NCI-H2029 treated with DMSO at 0.1 percent for 48 hours (cell line): ENCODE results near the gene VPS51.

Source experiments
- DNase-seq: peaks from one replicate; lab custom pipeline; 2025; lab: John Stamatoyannopoulos, UW

The VPS51 gene

DNA sequence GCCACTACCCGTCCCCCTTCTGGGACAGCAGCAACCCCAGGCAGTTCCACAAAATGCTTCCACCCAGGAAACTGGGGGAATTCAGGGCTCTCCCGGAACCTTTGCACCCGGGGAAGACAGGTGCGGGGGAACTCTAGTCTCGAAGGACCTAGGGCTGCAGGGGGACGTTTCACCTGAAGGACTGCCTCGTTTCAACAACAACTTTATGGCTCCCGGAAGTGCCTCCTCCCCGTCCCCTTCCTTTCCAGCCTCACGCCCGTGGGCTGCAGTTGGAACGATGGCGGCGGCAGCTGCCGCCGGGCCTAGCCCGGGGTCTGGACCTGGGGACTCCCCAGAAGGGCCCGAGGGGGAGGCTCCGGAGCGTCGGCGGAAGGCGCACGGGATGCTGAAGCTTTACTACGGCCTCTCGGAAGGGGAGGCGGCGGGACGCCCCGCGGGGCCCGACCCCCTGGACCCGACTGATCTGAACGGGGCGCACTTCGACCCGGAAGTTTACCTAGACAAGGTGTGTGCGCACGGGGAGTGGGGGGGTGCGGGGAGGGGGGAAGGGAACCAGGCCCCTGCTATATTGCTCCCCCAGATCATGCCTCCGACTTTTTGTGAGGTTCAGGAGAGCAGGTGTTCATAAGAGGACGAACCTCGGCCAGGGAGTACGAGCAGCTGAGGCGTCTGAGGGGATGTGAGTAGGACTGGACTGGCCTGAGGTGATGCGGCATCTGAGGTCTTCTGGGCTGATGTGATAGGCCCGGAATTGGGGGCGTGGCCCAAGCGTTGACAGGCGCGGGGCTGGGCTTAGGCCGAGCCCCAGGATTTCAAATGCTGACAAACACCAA lies at the start of gene VPS51:
TSS of gene VPS51 (plus strand) at position 241 of the 833 bp plus-strand sequence. CDS start at position 278, 37 bp downstream.
- peak; percentile 68 for DNase-seq

DNA sequence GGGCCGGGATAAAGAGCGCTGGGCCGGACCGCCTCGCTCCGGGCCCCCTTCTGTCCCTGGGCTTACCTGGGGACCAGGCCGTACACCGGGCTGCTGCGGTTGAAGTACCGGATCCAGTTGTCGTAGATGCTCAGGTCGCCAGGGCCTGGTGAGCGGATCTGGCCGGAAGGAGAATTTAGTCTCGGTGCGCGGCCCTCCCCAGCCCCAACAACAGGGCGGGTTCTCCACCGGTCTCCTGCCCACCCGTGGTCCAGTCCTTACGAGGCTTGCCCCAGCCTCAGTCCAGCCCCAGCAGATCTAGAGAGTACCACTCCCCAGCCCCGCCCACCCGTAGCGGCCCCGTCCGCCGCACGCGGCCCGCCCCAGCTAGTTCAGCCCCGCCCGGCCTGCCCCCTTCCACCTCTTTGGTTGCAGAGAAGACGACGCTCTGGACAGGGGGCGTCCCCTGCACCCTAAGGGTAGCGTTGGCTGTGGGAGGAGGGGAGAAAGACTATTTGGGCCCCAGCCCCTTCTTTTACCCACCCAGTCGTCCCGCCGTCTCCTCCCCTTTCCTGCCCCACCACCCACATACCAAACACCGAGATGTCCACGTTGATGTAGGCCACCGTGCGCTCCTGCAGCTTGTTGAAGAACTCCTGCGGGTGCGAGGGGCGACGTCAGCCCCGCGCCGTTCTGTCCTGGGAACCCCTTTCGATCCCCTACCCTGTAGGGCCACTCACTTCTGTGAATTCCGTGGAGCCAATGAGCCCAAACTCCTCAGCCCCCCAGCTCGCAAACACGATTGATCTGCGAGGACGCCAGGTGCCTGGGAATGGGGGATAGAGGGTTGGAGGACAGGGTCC lies 48.2 kb upstream of the VPS51 start:
- DNase-seq = no peak

DNA sequence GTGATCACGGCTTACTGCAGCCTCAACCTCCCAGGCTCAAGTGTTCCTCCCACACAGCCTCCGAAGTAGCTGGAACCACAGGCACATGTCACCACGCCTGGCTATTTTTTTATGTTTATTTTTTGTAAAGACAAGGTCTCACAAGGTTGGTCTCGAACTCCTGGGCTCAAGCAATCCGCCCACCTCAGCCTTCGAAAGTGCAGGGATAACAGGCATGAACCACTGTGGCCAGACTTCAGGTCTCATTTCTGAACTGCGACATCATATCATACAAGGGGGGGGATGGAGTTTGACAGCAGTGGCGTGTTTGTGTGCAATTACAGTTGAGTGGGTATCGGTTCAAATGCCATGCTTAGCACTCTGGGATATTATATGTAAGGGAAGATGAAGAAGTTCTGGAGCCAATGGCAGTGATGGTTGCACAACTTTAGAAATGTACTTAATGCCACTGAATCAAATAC lies 44.6 kb upstream of the VPS51 start:
- no peak for DNase-seq

DNA sequence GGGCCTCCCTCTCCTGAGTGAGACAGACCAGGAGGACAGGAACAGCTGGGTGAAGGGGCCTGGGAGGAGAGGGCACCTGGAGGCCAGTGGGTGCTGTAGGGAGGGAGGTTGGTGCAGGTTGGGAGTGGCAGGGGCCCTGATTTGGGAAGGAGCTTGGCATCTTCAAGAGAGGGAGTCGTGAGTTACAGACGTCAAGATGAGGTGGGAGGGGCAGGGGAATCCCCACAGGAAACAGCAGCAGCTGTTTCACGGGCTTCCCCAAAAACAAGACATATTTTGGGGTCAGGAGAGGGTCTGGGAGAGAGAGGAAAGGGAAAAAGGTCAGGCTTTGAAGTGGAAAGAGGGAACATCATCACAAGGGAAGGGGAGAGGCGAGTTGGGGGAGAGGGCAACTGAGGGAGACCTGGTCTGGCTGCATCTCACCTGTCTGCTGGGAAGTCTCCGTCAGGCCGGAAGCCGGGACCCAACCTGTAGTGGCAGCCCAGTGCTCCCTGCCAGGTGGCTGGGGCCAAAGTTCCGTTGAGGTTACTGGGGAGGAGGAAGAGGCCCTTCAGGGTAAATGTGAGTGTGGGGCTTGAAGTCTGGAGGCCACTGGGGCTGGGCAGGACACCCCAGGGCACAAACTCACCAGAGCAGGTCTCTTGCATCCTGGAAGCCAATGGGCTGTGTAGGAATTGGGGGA lies 42.0 kb upstream of the VPS51 start:
- DNase-seq = no peak

DNA sequence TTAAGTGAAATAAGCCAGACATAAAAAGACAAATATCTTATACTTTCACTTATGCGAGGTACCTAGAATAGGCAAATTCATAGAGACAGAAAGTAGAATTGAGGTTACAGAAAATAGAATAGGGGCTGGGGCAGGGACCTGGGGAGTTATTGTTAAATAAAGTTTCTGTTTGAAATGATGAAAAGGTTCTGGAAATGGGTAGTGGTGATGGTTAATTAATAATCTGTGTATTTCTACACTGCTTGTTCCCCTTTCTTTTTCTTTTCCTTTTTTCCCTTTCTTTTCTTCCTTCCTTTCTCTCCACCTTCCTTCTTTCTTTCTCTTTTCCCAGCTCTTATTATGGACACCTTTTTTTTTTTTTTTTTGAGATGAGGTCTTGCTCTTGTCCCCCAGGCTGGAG lies 40.5 kb upstream of the VPS51 start:
- no peak for DNase-seq

DNA sequence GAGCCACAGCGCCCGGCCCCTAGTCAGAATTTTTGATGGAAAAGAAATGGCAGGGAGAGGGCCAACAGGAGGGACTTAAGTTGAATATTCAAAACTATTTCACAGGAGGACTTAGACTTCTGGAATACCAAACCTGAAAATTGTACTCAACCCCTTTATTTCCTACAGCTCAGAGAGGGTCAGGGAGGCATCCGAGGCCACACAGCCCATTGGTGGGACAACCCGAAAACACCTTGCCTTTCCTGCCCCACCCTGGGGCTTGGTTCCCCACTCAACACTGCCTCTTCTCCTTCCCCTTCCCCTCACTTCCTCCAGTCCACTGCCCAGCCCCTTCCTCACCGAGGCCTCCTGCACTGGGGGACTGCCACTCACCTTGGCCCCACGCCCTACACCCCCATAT lies 39.0 kb upstream of the VPS51 start:
- DNase-seq = no peak

DNA sequence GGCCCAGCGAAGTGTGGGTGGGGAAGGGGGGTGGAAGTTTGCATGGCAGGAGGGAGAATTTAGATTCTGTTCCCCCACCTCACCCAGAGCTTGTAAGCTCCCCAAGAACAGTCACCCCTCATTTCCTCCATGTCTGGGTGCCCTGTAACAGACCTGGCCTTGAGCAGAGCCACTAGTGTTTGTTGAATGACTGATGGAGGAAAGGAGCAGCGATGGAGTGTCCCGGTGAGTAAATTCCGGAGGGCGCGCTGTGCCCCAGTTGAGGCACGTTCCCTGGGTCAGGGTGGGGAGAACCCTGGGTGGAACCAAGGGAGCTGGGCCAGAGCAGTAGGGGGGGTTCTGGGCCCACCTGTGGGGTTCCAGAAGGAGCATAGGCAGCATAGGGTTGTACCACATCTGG lies 38.5 kb upstream of the VPS51 start:
- DNase-seq = no peak

DNA sequence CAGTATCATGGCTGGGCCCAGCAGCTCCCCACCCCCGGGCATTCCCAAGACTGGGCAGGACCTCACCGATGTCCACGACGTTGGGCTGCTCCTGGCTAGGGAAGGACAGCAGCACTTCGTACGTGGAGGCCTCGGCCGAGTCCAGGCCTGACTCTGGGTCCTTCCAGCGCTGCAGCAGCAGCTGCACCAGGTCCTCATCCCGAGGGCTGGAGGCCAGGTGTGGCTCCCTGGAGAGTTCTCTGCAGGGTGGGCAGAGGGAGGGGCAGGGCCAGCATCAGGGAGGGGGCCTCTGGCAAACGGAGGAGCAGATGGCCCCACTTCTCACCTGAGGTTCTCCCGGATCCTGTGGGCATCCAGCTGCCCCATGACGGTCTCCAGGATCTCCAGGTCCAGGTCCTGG lies 38.0 kb upstream of the VPS51 start:
- DNase-seq = no peak

DNA sequence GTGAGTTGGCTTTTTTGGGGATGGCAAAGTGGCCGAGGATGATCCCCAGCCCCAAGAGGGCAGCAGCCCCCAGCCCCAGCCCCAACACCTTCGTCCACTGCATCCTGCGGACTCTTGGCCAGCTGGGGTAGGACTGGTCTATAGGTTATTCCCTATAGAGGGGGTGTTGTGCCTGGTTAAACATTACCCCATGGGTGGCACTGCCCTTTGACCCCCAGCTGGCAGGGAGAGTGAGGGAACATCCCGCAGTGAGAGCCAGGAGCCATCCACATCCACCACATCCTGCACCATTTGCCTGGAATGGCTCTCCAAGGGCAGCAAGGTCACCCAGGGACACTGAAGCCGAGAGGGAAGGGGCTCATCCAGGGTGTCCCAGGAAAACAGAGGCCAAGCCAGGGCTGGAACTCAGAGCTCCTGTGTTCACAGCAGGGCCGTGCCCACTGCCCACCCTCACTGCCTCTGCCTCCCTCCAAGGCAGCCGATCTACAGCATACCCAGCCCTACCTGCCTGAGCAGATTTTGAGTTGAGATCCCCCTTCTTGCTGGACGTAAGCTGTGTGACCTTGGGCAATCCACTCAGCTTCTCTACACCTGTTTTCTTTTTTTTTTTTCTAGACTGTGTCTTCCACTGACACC lies 37.5 kb upstream of the VPS51 start, which contains the start of gene NAALADL1:
TSS of gene NAALADL1 (minus strand) at position 135 of the 636 bp plus-strand sequence. CDS start at position 103, 32 bp downstream.
- no peak for DNase-seq

DNA sequence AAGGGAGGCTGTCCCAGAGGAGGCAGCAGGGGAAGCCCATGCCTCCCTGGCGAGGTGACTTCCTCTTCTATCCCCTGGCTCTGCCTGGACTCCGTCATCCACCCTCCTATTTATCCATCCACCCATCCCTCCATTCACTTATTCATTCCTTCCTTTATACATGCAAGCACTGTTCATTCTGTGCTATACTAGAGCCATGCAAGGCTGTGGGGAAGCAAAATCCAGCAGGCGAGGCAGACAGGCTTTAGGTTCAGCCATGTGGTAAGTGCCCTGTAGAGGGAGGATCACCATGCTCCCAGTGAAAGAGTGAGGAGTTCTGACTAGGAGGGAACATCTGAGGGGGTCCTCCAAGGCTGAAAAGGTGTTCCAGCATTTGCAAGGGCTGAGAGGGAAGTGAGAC lies 36.5 kb upstream of the VPS51 start:
- no peak for DNase-seq

DNA sequence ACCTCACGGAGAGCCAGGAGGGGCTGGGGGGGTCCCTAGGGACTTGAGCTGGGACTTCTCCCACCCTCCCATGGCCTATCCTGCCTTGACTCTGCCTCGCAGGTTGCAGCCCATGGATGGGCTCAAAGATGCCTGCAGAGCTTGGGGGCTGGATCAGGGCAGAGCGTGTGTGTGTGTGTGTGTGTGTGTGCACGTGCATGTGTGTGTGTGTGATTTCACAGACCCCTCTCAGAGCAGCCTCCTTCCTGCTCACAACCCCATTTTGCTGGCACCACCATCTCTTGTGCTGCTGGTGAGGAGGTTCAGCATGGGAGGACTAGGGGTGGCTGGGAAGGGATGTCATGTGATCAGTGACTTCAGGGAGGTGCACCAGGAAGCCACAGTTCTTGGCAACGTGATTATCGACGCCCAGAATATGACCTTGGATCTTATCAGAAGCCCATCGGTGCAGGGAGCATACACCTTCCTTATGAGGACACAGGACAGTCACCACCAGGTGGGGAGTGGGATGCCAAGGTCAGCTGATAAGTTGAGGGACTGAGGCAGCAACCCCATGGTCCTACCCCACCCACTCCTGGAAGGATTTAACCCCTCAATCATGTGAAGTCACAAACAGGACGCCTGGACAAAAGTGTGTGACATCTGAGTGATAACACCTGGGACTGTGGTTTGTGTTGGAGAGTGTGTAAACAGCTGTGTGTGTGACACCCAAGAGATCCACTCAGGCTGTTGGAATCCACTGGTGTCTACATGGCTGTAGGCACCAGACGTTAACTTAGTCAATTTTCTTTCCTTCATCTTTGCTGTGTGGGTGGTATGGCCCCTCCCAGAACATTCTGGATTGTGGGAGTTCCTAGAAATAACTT lies 35.8 kb upstream of the VPS51 start:
- no peak for DNase-seq

DNA sequence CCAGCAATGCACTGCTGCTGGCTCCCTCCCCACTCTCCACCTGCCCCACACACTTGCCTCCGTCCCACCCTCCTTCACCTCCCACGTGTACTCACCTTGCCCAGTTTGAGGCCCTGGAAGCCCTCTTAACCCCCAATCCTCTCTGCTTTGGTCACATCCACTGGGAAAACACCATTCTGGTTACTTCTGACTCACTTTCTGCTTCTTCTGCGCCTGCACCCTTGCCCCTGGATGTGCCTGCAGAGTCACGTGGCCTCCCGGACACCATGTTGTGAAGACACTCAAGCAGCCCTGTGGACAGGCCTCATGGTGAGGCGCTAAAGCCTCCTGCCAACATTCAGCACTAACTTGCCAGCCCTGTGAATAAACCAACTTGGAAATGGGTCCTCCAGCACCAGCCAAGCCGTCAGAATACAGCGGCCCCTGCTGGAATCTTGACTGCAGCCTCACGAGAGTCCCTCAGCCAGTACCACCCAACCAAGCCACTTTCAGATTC lies 35.1 kb upstream of the VPS51 start:
- no peak for DNase-seq

DNA sequence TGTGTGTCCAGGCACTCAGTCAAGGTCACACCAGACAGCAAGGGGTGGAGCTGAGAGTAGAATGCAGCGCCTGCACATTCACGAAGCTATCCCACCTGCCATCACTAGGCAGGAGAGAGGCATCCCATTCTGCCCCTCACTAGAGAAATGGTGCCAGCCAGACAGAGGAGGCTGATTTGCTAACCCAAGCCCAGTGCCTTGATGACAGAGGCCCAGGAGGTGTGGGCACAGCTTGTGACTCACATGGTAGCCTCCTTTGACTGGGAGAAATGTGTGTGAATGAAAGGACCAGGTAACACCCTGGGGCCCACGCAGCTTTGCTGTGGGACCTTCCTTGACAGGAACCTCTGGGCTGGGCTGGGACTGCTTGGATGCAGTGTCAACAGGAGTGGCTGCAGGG lies 32.5 kb upstream of the VPS51 start:
- DNase-seq = no peak

DNA sequence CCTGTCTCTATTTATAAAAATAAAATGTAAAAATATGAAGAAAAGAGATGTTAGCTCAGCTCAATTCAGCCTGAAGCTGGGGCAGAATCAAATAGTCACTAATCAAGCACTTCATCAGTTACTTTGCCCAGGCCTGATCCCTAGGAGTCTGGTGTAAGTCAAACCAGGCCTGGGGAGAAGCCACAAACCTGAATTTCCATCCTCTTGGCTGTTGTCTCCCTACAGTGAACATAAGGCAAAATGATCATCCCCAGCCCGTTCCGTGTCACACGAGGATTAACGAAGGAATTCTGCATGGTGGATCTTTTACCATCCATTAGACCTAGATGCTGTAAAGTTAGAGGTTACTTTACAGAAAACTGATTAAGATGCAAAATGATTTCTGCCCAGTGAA lies 31.2 kb upstream of the VPS51 start:
- no peak for DNase-seq

DNA sequence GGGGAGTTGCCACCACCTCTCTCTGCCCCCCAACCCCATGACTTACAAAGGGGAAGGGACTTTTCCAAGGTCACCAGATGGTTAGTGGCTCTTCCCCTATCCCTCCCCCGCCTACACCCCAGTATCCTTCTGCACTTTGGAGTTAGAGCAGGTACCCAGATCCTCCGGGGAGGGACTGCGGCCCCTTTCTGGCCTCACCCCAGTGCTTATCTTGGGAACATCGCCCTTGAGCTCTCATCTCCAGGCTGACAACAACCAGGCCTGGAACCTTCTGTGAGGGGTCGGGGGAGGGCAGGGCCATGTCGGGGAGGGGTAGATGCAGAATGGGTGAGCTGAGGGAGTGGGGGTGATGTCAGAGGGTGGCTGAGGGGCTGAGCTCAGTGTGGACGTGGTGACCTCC lies 30.2 kb upstream of the VPS51 start:
- no peak for DNase-seq

DNA sequence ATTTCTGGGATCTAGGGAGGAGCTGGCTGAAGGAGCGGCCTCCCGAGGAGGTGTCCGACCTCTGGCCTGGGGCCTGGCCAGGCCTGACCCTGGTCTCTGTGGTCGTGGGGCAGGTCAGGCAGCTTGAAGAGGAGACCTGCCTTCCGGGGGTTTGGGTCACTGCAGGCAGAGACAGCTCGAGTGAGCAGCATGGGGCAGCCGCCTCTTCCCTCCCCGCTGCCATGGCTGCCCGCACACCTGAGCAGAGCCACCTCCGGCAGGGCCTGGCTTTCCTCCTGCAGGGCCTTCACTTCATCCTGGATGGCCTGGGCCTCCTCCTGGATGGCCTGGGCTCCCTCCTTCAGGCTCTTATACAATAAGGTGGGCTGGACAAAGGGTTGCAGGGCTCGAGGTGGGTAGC lies 29.7 kb upstream of the VPS51 start:
- no peak for DNase-seq

DNA sequence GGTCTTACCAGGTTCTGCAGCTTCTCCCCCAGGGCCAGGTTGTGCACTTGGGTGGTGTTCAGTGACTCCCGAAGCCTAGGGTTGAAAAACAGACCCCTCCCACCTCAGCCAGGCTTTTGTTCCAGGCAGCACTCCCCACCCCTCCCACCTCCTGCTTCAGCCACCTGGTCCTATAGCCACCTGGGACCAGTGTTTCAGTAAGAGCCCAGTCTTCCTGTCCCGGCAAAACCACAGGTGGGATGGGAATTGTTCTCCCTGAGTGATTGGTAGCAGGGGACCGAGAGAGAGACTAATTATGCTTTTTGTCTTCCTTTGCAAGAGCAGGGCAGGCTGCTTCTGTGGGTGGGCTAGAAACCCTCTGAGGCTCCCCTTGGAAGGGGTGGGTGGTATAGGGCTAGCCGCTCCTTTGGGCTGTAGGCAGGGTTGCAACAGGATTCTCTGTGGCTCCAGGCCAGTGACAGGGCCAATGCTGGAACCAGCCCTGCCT lies 29.2 kb upstream of the VPS51 start:
- DNase-seq = no peak

DNA sequence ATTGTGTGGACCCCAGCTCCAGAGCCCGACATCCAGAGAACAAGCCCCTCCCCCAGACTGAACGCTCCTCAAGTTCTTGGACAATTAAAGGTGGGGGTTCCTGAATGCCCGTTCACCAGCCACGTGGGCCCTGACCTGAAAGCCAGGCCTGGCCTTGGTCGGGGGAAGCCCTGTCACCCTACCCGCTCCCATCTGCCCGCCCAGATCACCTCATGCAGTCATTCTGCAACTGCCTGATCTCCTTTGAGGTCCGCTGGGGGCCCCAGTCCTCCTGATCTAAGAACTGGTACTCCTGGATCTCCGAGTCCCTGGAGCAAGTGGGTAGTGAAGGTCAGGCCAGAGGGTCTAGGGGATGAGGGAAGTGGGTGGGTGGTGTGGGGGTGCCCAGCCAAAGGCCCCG lies 28.6 kb upstream of the VPS51 start:
- no peak for DNase-seq

DNA sequence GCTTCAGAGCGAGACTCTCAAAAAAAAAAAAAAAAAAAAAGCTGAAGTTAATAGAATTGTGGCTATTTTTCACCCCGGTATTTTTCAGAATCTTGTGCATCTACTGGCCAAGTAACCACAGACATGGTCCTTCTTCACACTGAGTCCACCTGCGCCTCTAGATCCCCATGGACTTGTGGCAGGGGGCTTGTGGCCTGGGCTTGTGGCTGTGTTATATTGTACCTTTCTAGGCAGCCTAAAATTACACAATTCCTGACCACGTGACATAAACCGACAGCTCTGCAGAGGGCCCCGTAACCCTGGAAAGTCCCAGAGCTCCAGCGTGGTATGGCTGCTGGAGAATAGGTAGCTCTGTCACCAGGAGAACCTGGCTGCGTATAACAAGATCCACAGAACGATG lies 26.8 kb upstream of the VPS51 start:
- DNase-seq = no peak

DNA sequence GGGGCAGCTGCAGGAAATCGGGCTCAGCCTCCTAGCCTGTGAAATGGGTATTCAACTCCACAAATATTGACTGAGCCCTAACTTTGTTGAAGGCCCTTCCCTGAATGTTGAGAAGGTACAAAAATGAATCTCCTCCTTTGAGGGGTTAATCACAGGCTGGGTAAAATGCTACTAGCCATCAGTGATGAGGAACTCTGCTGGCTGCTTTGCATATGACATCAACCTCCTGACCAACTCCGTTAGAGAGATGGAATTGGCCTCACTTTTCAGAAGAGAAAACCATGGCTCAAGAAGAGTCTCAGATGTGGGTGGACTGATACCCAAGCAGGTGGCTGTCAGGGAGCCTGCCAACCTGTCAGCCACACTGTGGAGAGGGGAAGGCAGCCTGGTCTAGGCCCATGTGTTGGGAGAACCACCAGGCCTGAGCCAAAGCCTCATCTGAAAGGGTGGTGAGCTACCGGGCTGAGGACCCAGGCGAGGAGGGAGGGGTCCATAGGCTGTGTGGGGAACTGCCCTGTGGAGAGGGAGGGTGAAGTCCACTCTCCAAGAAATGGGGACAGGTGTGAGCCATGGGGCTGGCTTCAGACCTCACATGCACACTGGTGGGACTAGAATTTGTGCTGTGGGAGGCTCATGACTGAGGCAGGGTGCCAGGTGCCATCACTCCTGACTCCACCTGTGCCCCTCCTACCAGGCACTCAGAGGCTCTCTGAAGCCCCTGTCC lies 23.9 kb upstream of the VPS51 start:
- DNase-seq = no peak
